Keratinocyte (primary cell): ENCODE measurements around the gene ZC3H13. TPM values are rescaled to one million over a fixed set of nuclear protein-coding genes. Genes with fewer than 3 reads are reported as not detected.

Experiments
- DNase-seq: peaks from one replicate; pipeline ENCODE4 v3.0.0-alpha.2; 2011; ENCODE audit warnings: low read depth, missing footprints, low spot score
- FAIRE-seq: peaks from 2 replicates; lab custom pipeline; 2011; peaks lifted over from hg19 to GRCh38; lab: Jason Lieb, UNC
- H2AFZ ChIP-seq: 2 replicates; pipeline ENCODE4 v1.6.0; 2012; ENCODE audit warnings: low read length, control low read depth, inconsistent platforms; ENCODE audit not compliant: control insufficient read depth
- H3K27ac ChIP-seq: 2 replicates; pipeline ENCODE4 v1.5.1; 2011; ENCODE audit warnings: low read length; ENCODE audit not compliant: control insufficient read depth, insufficient read depth
- H3K27me3 ChIP-seq: 3 replicates; pipeline ENCODE4 v1.6.0; 2011; ENCODE audit warnings: low read length; ENCODE audit not compliant: control insufficient read depth, insufficient read depth; ENCODE audit errors: extremely low read depth
- H3K36me3 ChIP-seq, 2 experiments: 2 replicates in 1 of 2; 3 replicates in 1 of 2; pipeline ENCODE4 v1.5.1; 2011; ENCODE audit warnings: low read length in 2 of 2, mild to moderate bottlenecking in 1 of 2; ENCODE audit not compliant: control insufficient read depth in 2 of 2, insufficient read depth in 2 of 2; ENCODE audit errors: extremely low read depth in 1 of 2
- H3K4me1 ChIP-seq: 3 replicates; pipeline ENCODE4 v1.5.1; 2011; ENCODE audit warnings: low read length; ENCODE audit not compliant: control insufficient read depth, insufficient read depth; ENCODE audit errors: extremely low read depth
- H3K4me2 ChIP-seq: 3 replicates; pipeline ENCODE4 v1.6.0; 2011; ENCODE audit warnings: low read depth, low read length; ENCODE audit not compliant: control insufficient read depth, insufficient read depth; ENCODE audit errors: extremely low read depth
- H3K4me3 ChIP-seq, 3 experiments: fragments of 200-600 bp in 1 of 3; sonication (generic) in 1 of 3; 2 replicates in 2 of 3; 3 replicates in 1 of 3; pipeline ENCODE4 v1.5.1; 2011 to 2016; ENCODE audit warnings: low read length in 3 of 3, mild to moderate bottlenecking in 3 of 3, control low read depth in 2 of 3, inconsistent platforms in 1 of 3, low read depth in 1 of 3, mixed read lengths in 1 of 3, mixed run types in 1 of 3, moderate library complexity in 1 of 3; ENCODE audit not compliant: control insufficient read depth in 2 of 3, insufficient read depth in 2 of 3; ENCODE audit errors: extremely low read depth in 1 of 3
- H3K79me2 ChIP-seq: 2 replicates; pipeline ENCODE4 v1.6.0; 2012; ENCODE audit warnings: low read length; ENCODE audit not compliant: control insufficient read depth, insufficient read depth
- H3K9ac ChIP-seq: 3 replicates; pipeline ENCODE4 v1.6.0; 2011; ENCODE audit warnings: low read length; ENCODE audit not compliant: control insufficient read depth, insufficient read depth; ENCODE audit errors: extremely low read depth
- H3K9me1 ChIP-seq: 3 replicates; pipeline ENCODE4 v1.6.0; 2011; ENCODE audit warnings: low read length; ENCODE audit not compliant: control insufficient read depth, insufficient read depth; ENCODE audit errors: extremely low read depth
- H3K9me3 ChIP-seq: 2 replicates; pipeline ENCODE4 v1.5.1; 2012; ENCODE audit warnings: low read depth, low read length; ENCODE audit not compliant: control insufficient read depth
- H4K20me1 ChIP-seq: 3 replicates; pipeline ENCODE4 v1.6.0; 2011; ENCODE audit warnings: low read length; ENCODE audit not compliant: control insufficient read depth, insufficient read depth; ENCODE audit errors: extremely low read depth
- EZH2 ChIP-seq: IDR thresholded peaks from one replicate; pipeline ENCODE4 v1.6.1; 2012; ENCODE audit warnings: inconsistent platforms, mild to moderate bottlenecking, low read length, moderate library complexity
- dilution Hi-C: fragments of 300-500 bp; cut with MboI; formaldehyde crosslinking; loops from one replicate; pipeline ENCODE4 v1.7.0; 2020; ENCODE audit warnings: low sequenced_read_pairs; ENCODE audit not compliant: extremely low pct_ligation_motif_present
- polyA plus RNA-seq, 5 experiments: library from polyadenylated mRNA; depleted of rRNA in 3 of 5; stranded (reverse) in 3 of 5; stranded (forward) in 1 of 5; unstranded in 1 of 5; fragments of >200 nt; gene quantifications; 1 replicate in 1 of 5; 2 replicates in 3 of 5; 3 replicates in 1 of 5; pipeline versions ENCODE4 v1.2.1 to v1.2.3, GENCODE V29; 2011 to 2012; ENCODE audit warnings: missing spikeins in 2 of 5, low read depth in 1 of 5, low replicate concordance in 1 of 5
- TF ChIP-seq, protein P1 (sequence below), 3 experiments: IDR thresholded peaks in 1 of 3; conservative IDR thresholded peaks in 1 of 3; optimal IDR thresholded peaks in 1 of 3; 2 replicates in 2 of 3; 3 replicates in 1 of 3; pipeline versions ENCODE3 to v1.5.1; 2011; ENCODE audit warnings: low read length in 3 of 3, mild to moderate bottlenecking in 3 of 3, moderate library complexity in 2 of 3, control low read depth in 1 of 3, inconsistent platforms in 1 of 3; ENCODE audit not compliant: insufficient read depth in 2 of 3; ENCODE audit errors: extremely low read depth in 1 of 3

Gene ZC3H13
- polyA plus RNA-seq, 1 donor (not counting 4 experiments of a cell fraction or from before 2014, with no cell fraction given), result 10.6 TPM

DNA sequence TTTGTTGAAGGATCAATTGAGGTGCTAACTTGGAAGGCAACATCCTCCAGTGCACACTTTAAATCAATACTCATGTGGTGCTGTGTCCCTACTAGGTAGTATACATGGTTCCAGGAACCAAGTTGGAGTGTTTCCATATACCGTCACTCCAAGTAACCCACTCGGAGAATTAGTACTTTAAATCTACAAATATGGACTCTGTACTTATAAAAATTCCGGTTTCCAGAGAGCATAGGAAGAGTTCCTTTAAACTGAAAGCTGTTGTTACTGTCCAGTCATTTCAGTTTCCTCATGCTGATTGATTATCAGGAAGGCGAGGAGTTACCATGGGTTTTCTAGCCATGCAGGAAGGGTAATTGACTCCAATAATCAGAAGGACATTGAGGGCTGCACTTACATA lies 45.1 kb upstream of the ZC3H13 start:
- Histone ChIP-seq H3K4me3 (no peak overlapping the region), H3K27me3 (no peaks in the 10 kb centered on the region), H3K9me1 (no peaks in the 10 kb centered on the region), H4K20me1 (no peaks in the 10 kb centered on the region), H3K4me1 (peaks cover 6% of the 10 kb centered on the region), H3K9ac (no peak overlapping the region), H2AFZ (no peak overlapping the region), H3K4me2 (no peak overlapping the region), H3K9me3 (no peaks in the 10 kb centered on the region), H3K36me3 (no peaks in the 10 kb centered on the region), H3K79me2 (no peaks in the 10 kb centered on the region), H3K27ac (no peak overlapping the region)
- dilution Hi-C loops, result no loop called here
- no peak for DNase-seq
- FAIRE-seq, result no peak
- TF ChIP-seq EZH2, result no peak
- TF ChIP-seq, protein P1, sequence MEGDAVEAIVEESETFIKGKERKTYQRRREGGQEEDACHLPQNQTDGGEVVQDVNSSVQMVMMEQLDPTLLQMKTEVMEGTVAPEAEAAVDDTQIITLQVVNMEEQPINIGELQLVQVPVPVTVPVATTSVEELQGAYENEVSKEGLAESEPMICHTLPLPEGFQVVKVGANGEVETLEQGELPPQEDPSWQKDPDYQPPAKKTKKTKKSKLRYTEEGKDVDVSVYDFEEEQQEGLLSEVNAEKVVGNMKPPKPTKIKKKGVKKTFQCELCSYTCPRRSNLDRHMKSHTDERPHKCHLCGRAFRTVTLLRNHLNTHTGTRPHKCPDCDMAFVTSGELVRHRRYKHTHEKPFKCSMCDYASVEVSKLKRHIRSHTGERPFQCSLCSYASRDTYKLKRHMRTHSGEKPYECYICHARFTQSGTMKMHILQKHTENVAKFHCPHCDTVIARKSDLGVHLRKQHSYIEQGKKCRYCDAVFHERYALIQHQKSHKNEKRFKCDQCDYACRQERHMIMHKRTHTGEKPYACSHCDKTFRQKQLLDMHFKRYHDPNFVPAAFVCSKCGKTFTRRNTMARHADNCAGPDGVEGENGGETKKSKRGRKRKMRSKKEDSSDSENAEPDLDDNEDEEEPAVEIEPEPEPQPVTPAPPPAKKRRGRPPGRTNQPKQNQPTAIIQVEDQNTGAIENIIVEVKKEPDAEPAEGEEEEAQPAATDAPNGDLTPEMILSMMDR (optimal IDR thresholded peaks at IDR 0.05 in 1 of 3, IDR thresholded peaks at IDR 0.05 in 1 of 3, conservative IDR thresholded peaks at IDR 0.05 in 1 of 3; ENCODE audit: extremely low read depth in 1 of 3, insufficient read depth in 2 of 3, low read length in 3 of 3), result no peak

DNA sequence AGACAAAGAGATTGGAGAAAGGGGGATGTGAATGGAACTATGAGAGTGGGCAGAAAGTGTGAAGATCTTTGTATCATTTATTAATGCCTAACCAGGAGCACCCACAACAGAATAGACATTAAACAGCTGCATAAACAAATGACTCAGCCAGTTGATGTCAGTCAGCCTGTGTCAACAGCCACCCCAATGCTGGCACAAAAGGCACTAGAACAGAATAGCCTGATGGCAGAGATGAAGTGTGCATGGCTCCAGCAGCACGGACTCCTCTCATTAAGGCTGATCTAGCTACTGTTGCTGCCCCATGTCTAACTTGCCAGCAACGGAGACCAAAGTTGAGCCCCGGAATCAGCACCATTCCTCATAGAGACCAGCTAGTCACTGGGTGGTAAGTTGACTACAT lies 44.5 kb upstream of the ZC3H13 start:
- H2AFZ ChIP-seq, result no peak overlapping the region
- dilution Hi-C loops, result no loop called here
- H3K79me2 ChIP-seq, result no peaks in the 10 kb centered on the region
- FAIRE-seq (no peak), DNase-seq (no peak)
- no peak for TF ChIP-seq EZH2
- TF ChIP-seq, protein P1 (optimal IDR thresholded peaks at IDR 0.05 in 1 of 3, IDR thresholded peaks at IDR 0.05 in 1 of 3, conservative IDR thresholded peaks at IDR 0.05 in 1 of 3; ENCODE audit: extremely low read depth in 1 of 3, insufficient read depth in 2 of 3, low read length in 3 of 3), result no peak
- H3K9me3 ChIP-seq, result no peaks in the 10 kb centered on the region
- H4K20me1 ChIP-seq, result no peaks in the 10 kb centered on the region
- no peaks in the 10 kb centered on the region for H3K27me3 ChIP-seq
- peaks cover 6% of the 10 kb centered on the region for H3K4me1 ChIP-seq
- H3K36me3 ChIP-seq, result no peaks in the 10 kb centered on the region
- H3K9me1 ChIP-seq, result no peaks in the 10 kb centered on the region
- no peak overlapping the region for H3K4me2 ChIP-seq
- no peak overlapping the region for H3K27ac ChIP-seq
- H3K4me3 ChIP-seq, result no peak overlapping the region
- no peak overlapping the region for H3K9ac ChIP-seq
